ENCODE measurements around the gene HOXD10.

HOXD10 gene

GRCh38 chr2:176082824-176083751 is 33.5 kb upstream of the HOXD10 start:
- DNase-seq (ENCODE audit: low read depth in 2 of 2, low spot score in 1 of 2): no peak

- no peak for DNase-seq (ENCODE audit: low read depth in 2 of 2, low spot score in 1 of 2)
Measured at GRCh38 chr2:176083796-176084261, 32.7 kb upstream of the HOXD10 start, which contains the start of gene EVX2. EVX2 (minus strand) TSS chr2:176083962; CDS start chr2:176083776, 186 bp downstream.

- DNase-seq (ENCODE audit: low read depth in 2 of 2, low spot score in 1 of 2): no peak
Measured at GRCh38 chr2:176084611-176085119, 31.9 kb upstream of the HOXD10 start.

- DNase-seq (ENCODE audit: low read depth in 2 of 2, low spot score in 1 of 2): no peak
Measured at GRCh38 chr2:176085120-176085788, 31.3 kb upstream of the HOXD10 start.

- no peak for DNase-seq (ENCODE audit: low read depth in 2 of 2, low spot score in 1 of 2)
Measured at GRCh38 chr2:176085861-176086771, 30.5 kb upstream of the HOXD10 start.

GRCh38 chr2:176087330-176088047 is 29.1 kb upstream of the HOXD10 start:
- no peak for DNase-seq (ENCODE audit: low read depth in 2 of 2, low spot score in 1 of 2)

GRCh38 chr2:176088048-176088936 is 28.3 kb upstream of the HOXD10 start:
- no peak for DNase-seq (ENCODE audit: low read depth in 2 of 2, low spot score in 1 of 2)

- DNase-seq (ENCODE audit: low read depth in 2 of 2, low spot score in 1 of 2): no peak
Measured at GRCh38 chr2:176088937-176089842, 27.4 kb upstream of the HOXD10 start.

GRCh38 chr2:176089843-176090395 is 26.7 kb upstream of the HOXD10 start:
- no peak for DNase-seq (ENCODE audit: low read depth in 2 of 2, low spot score in 1 of 2)

- no peak for DNase-seq (ENCODE audit: low read depth in 2 of 2, low spot score in 1 of 2)
Measured at GRCh38 chr2:176090862-176091261, 25.7 kb upstream of the HOXD10 start.

GRCh38 chr2:176091329-176092258 is 25.0 kb upstream of the HOXD10 start:
- no peak for DNase-seq (ENCODE audit: low read depth in 2 of 2, low spot score in 1 of 2)

- DNase-seq (ENCODE audit: low read depth in 2 of 2, low spot score in 1 of 2): no peak
Measured at GRCh38 chr2:176092270-176093144, 24.1 kb upstream of the HOXD10 start, which contains the start of gene HOXD13. HOXD13 (plus strand) TSS chr2:176092721; CDS start chr2:176092891, 170 bp downstream.

- DNase-seq (ENCODE audit: low read depth in 2 of 2, low spot score in 1 of 2): no peak
Measured at GRCh38 chr2:176093145-176093897, 23.3 kb upstream of the HOXD10 start.

- no peak for DNase-seq (ENCODE audit: low read depth in 2 of 2, low spot score in 1 of 2)
Measured at GRCh38 chr2:176093898-176094249, 22.7 kb upstream of the HOXD10 start.

- DNase-seq (ENCODE audit: low read depth in 2 of 2, low spot score in 1 of 2): no peak
Measured at GRCh38 chr2:176094349-176094748, 22.2 kb upstream of the HOXD10 start.

All from stimulated activated CD8-positive, alpha-beta memory T cell treated with anti-CD3 and anti-CD28 coated beads, Interleukin-4, amount 100 ng/mL, for 1 hour (primary cell).